A549 (cell line): ENCODE data around the gene PTPRF.

ENCODE experiments used
- CTCF ChIP-seq: fragments of >200 bp; sonication (Bioruptor Twin); formaldehyde crosslinking; IDR thresholded peaks from 3 replicates; pipeline ENCODE4 v1.5.1; 2016
- EHF ChIP-seq: fragments of 250-450 bp; sonication (Bioruptor Pico); IDR thresholded peaks from 2 replicates; pipeline ENCODE4 v1.5.0; 2020; ENCODE audit warnings: mild to moderate bottlenecking
- ESRRA ChIP-seq: fragments of 150-350 bp; IDR thresholded peaks from 2 replicates; pipeline ENCODE4 v1.6.1; 2014; ENCODE audit warnings: mild to moderate bottlenecking, low read length, borderline replicate concordance
- FOSL2 ChIP-seq, 2 experiments: fragments of 450-650 bp in 1 of 2; fragments of >200 bp in 1 of 2; sonication (Bioruptor Twin) in 1 of 2; formaldehyde crosslinking; IDR thresholded peaks; 2 replicates each; pipeline versions ENCODE4 v1.5.0 to v1.6.1; 2016 to 2020; ENCODE audit warnings: mild to moderate bottlenecking in 1 of 2, moderate library complexity in 1 of 2
- FOXS1 ChIP-seq: fragments of 250-450 bp; sonication (Bioruptor Pico); IDR thresholded peaks from 2 replicates; pipeline ENCODE4 v1.5.0; 2020; ENCODE audit warnings: mild to moderate bottlenecking, moderate library complexity
- MAZ ChIP-seq: fragments of 150-350 bp; IDR thresholded peaks from 2 replicates; pipeline ENCODE4 v1.6.1; 2014; ENCODE audit warnings: antibody characterized with exemption, low read depth, low read length, borderline replicate concordance
- NFE2L2 ChIP-seq: fragments of 150-350 bp; conservative IDR thresholded peaks from 2 replicates; pipeline ENCODE4 v1.6.1; 2014; ENCODE audit warnings: low read length
- NR3C1 ChIP-seq: fragments of >200 bp; sonication (Bioruptor Twin); formaldehyde crosslinking; IDR thresholded peaks from 3 replicates; pipeline ENCODE4 v1.6.1; 2017
- POLR2A ChIP-seq: IDR thresholded peaks from 2 replicates; pipeline ENCODE4 v1.6.1; 2012; ENCODE audit warnings: mild to moderate bottlenecking, low read length
- RFX5 ChIP-seq: fragments of 450-650 bp; IDR thresholded peaks from 2 replicates; pipeline ENCODE4 v1.7.1; 2014; ENCODE audit warnings: antibody characterized with exemption, mild to moderate bottlenecking, moderate library complexity
- TF ChIP-seq, protein P1 (sequence below): IDR thresholded peaks from 2 replicates; pipeline ENCODE4 v1.6.1; 2012; ENCODE audit warnings: low read depth, borderline replicate concordance

GRCh38 chr1:43644558-43644957, 113.9 kb downstream of the PTPRF start:
- TF ChIP-seq, protein P1, sequence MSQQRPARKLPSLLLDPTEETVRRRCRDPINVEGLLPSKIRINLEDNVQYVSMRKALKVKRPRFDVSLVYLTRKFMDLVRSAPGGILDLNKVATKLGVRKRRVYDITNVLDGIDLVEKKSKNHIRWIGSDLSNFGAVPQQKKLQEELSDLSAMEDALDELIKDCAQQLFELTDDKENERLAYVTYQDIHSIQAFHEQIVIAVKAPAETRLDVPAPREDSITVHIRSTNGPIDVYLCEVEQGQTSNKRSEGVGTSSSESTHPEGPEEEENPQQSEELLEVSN: no peak
- TF ChIP-seq FOXS1 (no peak), CTCF (no peak), ESRRA (no peak), RFX5 (no peak), POLR2A (no peak), FOSL2 (IDR thresholded peaks at IDR 0.05) (no peak), FOSL2 (CRISPR knock-in tag; IDR thresholded peaks at IDR 0.05) (no peak), MAZ (no peak), NR3C1 (no peak), EHF (CRISPR knock-in tag) (no peak), NFE2L2 (no peak)
